Osteocyte (in vitro differentiated cells): ENCODE results near the gene UBE2R2. TPM values are rescaled to one million over a fixed set of nuclear protein-coding genes. Genes with fewer than 3 reads are reported as not detected.

ENCODE experiments used
- DNase-seq: peaks from one replicate; pipeline ENCODE4 v3.0.0; 2021; ENCODE audit warnings: mixed read lengths; ENCODE audit not compliant: unreplicated experiment; ENCODE audit errors: extremely low spot score
- H3K27ac Mint-ChIP-seq: one replicate; pipeline ENCODE4 v1.8.0; 2021; ENCODE audit warnings: mild to moderate bottlenecking, mixed read lengths; ENCODE audit not compliant: unreplicated experiment
- H3K27me3 Mint-ChIP-seq: one replicate; pipeline ENCODE4 v1.8.0; 2021; ENCODE audit warnings: mixed read lengths; ENCODE audit not compliant: unreplicated experiment
- H3K36me3 Mint-ChIP-seq: one replicate; pipeline ENCODE4 v1.8.0; 2021; ENCODE audit warnings: mixed read lengths; ENCODE audit not compliant: unreplicated experiment
- H3K4me1 Mint-ChIP-seq: one replicate; pipeline ENCODE4 v1.8.0; 2021; ENCODE audit warnings: mixed read lengths; ENCODE audit not compliant: unreplicated experiment
- H3K4me3 Mint-ChIP-seq: one replicate; pipeline ENCODE4 v1.8.0; 2021; ENCODE audit warnings: mild to moderate bottlenecking, moderate library complexity, mixed read lengths; ENCODE audit not compliant: unreplicated experiment
- H3K9me3 Mint-ChIP-seq: one replicate; pipeline ENCODE4 v1.8.0; 2021; ENCODE audit warnings: mixed read lengths; ENCODE audit not compliant: unreplicated experiment
- total RNA-seq: library from RNA; stranded (reverse); gene quantifications from 2 replicates; pipeline ENCODE4 v1.2.1, GENCODE V29; 2021
- TF ChIP-seq, protein P1 (sequence below): fragments of 200-600 bp; sonication (generic); IDR thresholded peaks from 2 replicates; pipeline ENCODE4 v1.5.0; 2021; ENCODE audit warnings: antibody characterized with exemption, mild to moderate bottlenecking, moderate library complexity

Gene UBE2R2
- total RNA-seq, 1 donor from 2014 or later, result 48.1 TPM

DNA sequence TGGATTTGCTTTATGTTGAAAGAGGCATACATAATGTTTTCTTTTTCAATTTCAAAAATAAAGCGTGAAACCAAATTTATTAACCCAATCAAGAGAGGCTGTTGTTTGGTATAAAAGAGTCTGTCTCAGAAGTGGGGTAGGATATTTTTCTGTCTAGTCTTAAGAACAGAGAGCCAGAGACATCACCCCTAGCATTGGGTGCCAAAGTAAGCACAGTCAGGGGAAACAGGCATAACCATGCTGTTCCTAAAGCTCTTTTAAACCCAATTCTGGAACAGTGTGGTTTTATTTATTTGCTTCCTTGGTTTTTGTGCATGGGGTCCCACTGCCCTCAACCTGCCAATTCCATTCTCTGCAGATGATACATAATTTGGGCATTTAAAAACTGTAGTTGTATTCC, 88.2 kb downstream of the UBE2R2 start:
- Mint-ChIP-seq H3K27ac (no peak overlapping the region), H3K4me3 (no peak overlapping the region), H3K4me1 (peaks cover 22% of the 10 kb centered on the region), H3K27me3 (no peaks in the 10 kb centered on the region), H3K9me3 (no peaks in the 10 kb centered on the region), H3K36me3 (peaks cover 25% of the 10 kb centered on the region)
- TF ChIP-seq, protein P1, sequence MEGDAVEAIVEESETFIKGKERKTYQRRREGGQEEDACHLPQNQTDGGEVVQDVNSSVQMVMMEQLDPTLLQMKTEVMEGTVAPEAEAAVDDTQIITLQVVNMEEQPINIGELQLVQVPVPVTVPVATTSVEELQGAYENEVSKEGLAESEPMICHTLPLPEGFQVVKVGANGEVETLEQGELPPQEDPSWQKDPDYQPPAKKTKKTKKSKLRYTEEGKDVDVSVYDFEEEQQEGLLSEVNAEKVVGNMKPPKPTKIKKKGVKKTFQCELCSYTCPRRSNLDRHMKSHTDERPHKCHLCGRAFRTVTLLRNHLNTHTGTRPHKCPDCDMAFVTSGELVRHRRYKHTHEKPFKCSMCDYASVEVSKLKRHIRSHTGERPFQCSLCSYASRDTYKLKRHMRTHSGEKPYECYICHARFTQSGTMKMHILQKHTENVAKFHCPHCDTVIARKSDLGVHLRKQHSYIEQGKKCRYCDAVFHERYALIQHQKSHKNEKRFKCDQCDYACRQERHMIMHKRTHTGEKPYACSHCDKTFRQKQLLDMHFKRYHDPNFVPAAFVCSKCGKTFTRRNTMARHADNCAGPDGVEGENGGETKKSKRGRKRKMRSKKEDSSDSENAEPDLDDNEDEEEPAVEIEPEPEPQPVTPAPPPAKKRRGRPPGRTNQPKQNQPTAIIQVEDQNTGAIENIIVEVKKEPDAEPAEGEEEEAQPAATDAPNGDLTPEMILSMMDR, result no peak
- no peak for DNase-seq

DNA sequence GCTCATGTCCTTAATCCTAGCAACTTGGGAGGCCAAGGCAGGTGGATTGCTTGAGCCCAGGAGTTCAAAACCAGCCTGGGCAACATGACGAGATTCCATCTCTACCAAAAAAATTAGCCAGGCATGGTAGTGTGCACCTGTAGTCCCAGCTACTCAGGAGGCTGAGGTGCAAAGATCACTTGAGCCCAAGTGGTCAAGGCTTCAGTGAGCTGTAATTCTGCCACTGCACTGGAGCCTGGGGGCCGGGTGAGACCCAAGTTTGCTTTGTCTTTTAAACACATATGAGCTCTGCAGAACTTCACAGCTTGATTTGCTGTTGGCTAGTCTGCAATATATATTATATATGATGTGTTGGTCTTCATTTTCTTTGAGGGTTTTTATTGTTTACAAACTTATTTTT, 89.8 kb downstream of the UBE2R2 start:
- H3K27ac Mint-ChIP-seq, result no peak overlapping the region
- peak; percentile 7 for DNase-seq
- peaks cover 22% of the 10 kb centered on the region for H3K4me1 Mint-ChIP-seq
- TF ChIP-seq, protein P1, result no peak
- H3K36me3 Mint-ChIP-seq, result peaks cover 14% of the 10 kb centered on the region
- H3K27me3 Mint-ChIP-seq, result no peaks in the 10 kb centered on the region
- no peaks in the 10 kb centered on the region for H3K9me3 Mint-ChIP-seq
- no peak overlapping the region for H3K4me3 Mint-ChIP-seq

DNA sequence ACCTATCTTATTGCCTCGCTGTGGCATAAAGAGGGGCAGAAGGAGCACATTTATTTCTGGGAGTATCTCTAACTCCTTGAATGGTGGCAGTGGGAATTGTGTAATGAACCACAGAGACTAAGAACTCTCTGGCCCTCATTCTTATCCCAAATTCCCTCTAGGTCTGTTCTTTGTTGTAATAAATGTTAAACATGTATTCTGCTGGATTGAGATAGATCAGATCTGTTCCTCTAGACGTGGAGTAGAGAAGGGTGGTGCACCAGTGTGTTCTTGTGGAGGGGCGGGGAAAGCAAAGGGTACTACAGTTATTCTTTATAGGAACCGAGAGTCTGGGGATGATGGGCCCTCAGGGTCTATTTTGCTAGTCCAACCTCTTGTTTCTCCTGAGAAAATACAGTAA, 90.4 kb downstream of the UBE2R2 start:
- H3K4me3 Mint-ChIP-seq, result no peak overlapping the region

DNA sequence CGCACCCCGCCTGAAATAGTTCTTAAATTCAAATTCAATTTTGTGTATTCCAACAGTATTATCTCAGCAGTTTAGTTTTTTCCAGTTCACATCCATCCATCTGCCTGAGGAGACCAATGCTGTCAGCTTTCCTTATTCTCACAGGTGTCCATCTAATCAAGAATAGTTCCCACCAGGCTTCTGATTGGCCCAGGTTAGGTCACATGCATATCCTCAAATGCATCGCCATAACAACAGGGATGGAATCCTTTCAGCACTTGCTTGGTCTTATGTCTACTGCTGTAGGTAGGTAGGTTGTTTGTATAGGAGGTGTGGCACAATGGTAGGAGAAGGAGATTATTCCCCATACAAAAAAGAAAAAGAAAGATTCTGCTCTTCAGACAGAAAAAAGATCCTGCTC, 91.2 kb downstream of the UBE2R2 start:
- no peaks in the 10 kb centered on the region for H3K27me3 Mint-ChIP-seq
- no peak overlapping the region for H3K27ac Mint-ChIP-seq
- H3K36me3 Mint-ChIP-seq, result peaks cover 14% of the 10 kb centered on the region
- no peak overlapping the region for H3K4me3 Mint-ChIP-seq
- no peaks in the 10 kb centered on the region for H3K9me3 Mint-ChIP-seq
- TF ChIP-seq, protein P1, result no peak
- peaks cover 22% of the 10 kb centered on the region for H3K4me1 Mint-ChIP-seq
- peak; percentile 34 for DNase-seq

More for the DNA sequence above, 90.4 kb downstream of the UBE2R2 start:
- Mint-ChIP-seq H3K27ac (peak overlapping the region; percentile 43), H3K4me1 (peaks cover 22% of the 10 kb centered on the region), H3K9me3 (no peaks in the 10 kb centered on the region), H3K27me3 (no peaks in the 10 kb centered on the region), H3K36me3 (peaks cover 11% of the 10 kb centered on the region)
- DNase-seq, result peak; percentile 13
- TF ChIP-seq, protein P1, result no peak

DNA sequence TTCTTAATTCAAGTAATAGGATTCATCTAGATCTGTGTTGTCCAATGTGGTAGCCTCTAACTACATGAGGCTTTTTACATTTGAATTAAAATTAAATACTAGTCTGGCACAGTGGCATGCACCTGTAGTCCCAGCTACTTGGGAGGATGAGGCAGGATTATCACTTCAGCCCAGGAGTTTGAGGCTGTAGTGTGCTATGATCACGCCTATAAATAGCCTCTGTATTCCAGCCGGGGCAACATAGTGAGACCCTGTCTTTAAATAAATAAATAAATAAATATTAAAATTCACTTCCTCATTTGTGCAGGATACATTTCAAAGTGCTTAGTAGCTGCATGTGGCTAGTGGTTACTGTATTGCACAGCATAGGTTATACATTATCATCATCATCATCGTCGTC, 91.8 kb downstream of the UBE2R2 start:
- no peaks in the 10 kb centered on the region for H3K9me3 Mint-ChIP-seq
- TF ChIP-seq, protein P1, result no peak
- no peaks in the 10 kb centered on the region for H3K27me3 Mint-ChIP-seq
- H3K36me3 Mint-ChIP-seq, result peaks cover 16% of the 10 kb centered on the region
- no peak overlapping the region for H3K4me3 Mint-ChIP-seq
- no peak overlapping the region for H3K27ac Mint-ChIP-seq
- peak; percentile 3 for DNase-seq
- peaks cover 22% of the 10 kb centered on the region for H3K4me1 Mint-ChIP-seq
